Neural cell (in vitro differentiated cells): ENCODE measurements around the gene ASCC2.

Experiments used
- CTCF ChIP-seq: fragments of 450-650 bp; IDR thresholded peaks from 2 replicates; pipeline ENCODE4 v1.5.1; 2014; ENCODE audit warnings: antibody characterized with exemption, mild to moderate bottlenecking, moderate library complexity; ENCODE audit not compliant: poor library complexity, severe bottlenecking
- EP300 ChIP-seq: fragments of 450-650 bp; conservative IDR thresholded peaks from 2 replicates; pipeline ENCODE4 v1.6.1; 2014; ENCODE audit warnings: antibody characterized with exemption, mild to moderate bottlenecking, moderate library complexity; ENCODE audit not compliant: poor library complexity, severe bottlenecking
- EZH2 ChIP-seq: fragments of 200-600, 300-800 bp; shearing (Covaris generic), sonication (generic); IDR thresholded peaks from 2 replicates; pipeline ENCODE4 v1.6.1; 2014; ENCODE audit warnings: antibody characterized with exemption, low read length, borderline replicate concordance, mild to moderate bottlenecking; ENCODE audit not compliant: insufficient read depth, poor library complexity, severe bottlenecking
- MXI1 ChIP-seq: fragments of 450-650 bp; conservative IDR thresholded peaks from 2 replicates; pipeline ENCODE4 v1.6.1; 2014; ENCODE audit warnings: antibody characterized with exemption, mild to moderate bottlenecking; ENCODE audit not compliant: poor library complexity, severe bottlenecking
- POLR2AphosphoS5 ChIP-seq: IDR thresholded peaks from 2 replicates; pipeline ENCODE4 v1.6.1; 2012
- RAD21 ChIP-seq: fragments of 450-650 bp; conservative IDR thresholded peaks from 2 replicates; pipeline ENCODE4 v1.6.1; 2014; ENCODE audit warnings: antibody characterized with exemption, mild to moderate bottlenecking, moderate library complexity
- REST ChIP-seq: IDR thresholded peaks from 2 replicates; pipeline ENCODE4 v1.6.1; 2012; ENCODE audit warnings: borderline replicate concordance
- SMC3 ChIP-seq: fragments of 450-650 bp; conservative IDR thresholded peaks from 2 replicates; pipeline ENCODE4 v1.6.1; 2014; ENCODE audit warnings: antibody characterized with exemption, mild to moderate bottlenecking, moderate library complexity; ENCODE audit not compliant: poor library complexity
- TAF1 ChIP-seq: IDR thresholded peaks from 2 replicates; pipeline ENCODE4 v1.6.1; 2012; ENCODE audit warnings: low read depth

GRCh38 chr22:29855611-29856181 is 17.6 kb upstream of the ASCC2 start:
- TF ChIP-seq REST: no peak
- TF ChIP-seq EZH2: no peak
- no peak for TF ChIP-seq CTCF
- no peak for TF ChIP-seq POLR2AphosphoS5
- no peak for TF ChIP-seq EP300
- no peak for TF ChIP-seq MXI1
- no peak for TF ChIP-seq RAD21
- TF ChIP-seq SMC3: no peak
- TF ChIP-seq TAF1: no peak
